HEK293 (cell line): Measurements from ENCODE around the gene TNS3.

Source experiments
- BCL11A ChIP-seq: fragments of 450-650 bp; formaldehyde crosslinking; IDR thresholded peaks from 2 replicates; pipeline ENCODE4 v1.5.1; 2016; ENCODE audit warnings: low read depth, missing biosample characterization, missing genetic modification characterization
- PRDM1 ChIP-seq: fragments of 450-650 bp; formaldehyde crosslinking; IDR thresholded peaks from 2 replicates; pipeline ENCODE4; 2016; ENCODE audit warnings: missing biosample characterization, missing genetic modification characterization
- ZNF10 ChIP-seq: fragments of 450-650 bp; formaldehyde crosslinking; IDR thresholded peaks from 2 replicates; pipeline ENCODE4 v1.5.1; 2017; ENCODE audit warnings: missing biosample characterization, missing genetic modification characterization
- ZNF354C ChIP-seq: fragments of 450-650 bp; formaldehyde crosslinking; IDR thresholded peaks from 2 replicates; pipeline ENCODE4 v1.5.1; 2016; ENCODE audit warnings: missing biosample characterization, missing genetic modification characterization, low read depth, borderline replicate concordance
- ZNF670 ChIP-seq: fragments of 450-650 bp; formaldehyde crosslinking; IDR thresholded peaks from 2 replicates; pipeline ENCODE4 v1.5.1; 2016; ENCODE audit warnings: missing biosample characterization, missing genetic modification characterization, low read depth
- ZSCAN16 ChIP-seq: fragments of 450-650 bp; formaldehyde crosslinking; IDR thresholded peaks from 2 replicates; pipeline ENCODE4 v1.5.1; 2016; ENCODE audit warnings: missing biosample characterization, missing genetic modification characterization
- TF ChIP-seq, protein P1 (sequence below): fragments of 450-650 bp; formaldehyde crosslinking; IDR thresholded peaks from 2 replicates; pipeline ENCODE4 v1.5.1; 2016; ENCODE audit warnings: missing biosample characterization, missing genetic modification characterization
- TF ChIP-seq, protein P2 (sequence below): fragments of 450-650 bp; formaldehyde crosslinking; IDR thresholded peaks from 2 replicates; pipeline ENCODE4 v1.5.1; 2016; ENCODE audit warnings: missing biosample characterization, missing genetic modification characterization
- TF ChIP-seq, protein P3 (sequence below): fragments of 450-650 bp; formaldehyde crosslinking; optimal IDR thresholded peaks from 2 replicates; pipeline ENCODE3; 2016; ENCODE audit warnings: missing biosample characterization, mild to moderate bottlenecking, missing genetic modification characterization
- TF ChIP-seq, protein P4 (sequence below): fragments of 450-650 bp; formaldehyde crosslinking; IDR thresholded peaks from 2 replicates; pipeline ENCODE4 v1.5.1; 2016; ENCODE audit warnings: missing biosample characterization, missing genetic modification characterization, low read depth
- TF ChIP-seq, protein P5 (sequence below): fragments of 450-650 bp; formaldehyde crosslinking; IDR thresholded peaks from 2 replicates; pipeline ENCODE4 v1.5.1; 2016; ENCODE audit warnings: missing biosample characterization, missing genetic modification characterization

DNA sequence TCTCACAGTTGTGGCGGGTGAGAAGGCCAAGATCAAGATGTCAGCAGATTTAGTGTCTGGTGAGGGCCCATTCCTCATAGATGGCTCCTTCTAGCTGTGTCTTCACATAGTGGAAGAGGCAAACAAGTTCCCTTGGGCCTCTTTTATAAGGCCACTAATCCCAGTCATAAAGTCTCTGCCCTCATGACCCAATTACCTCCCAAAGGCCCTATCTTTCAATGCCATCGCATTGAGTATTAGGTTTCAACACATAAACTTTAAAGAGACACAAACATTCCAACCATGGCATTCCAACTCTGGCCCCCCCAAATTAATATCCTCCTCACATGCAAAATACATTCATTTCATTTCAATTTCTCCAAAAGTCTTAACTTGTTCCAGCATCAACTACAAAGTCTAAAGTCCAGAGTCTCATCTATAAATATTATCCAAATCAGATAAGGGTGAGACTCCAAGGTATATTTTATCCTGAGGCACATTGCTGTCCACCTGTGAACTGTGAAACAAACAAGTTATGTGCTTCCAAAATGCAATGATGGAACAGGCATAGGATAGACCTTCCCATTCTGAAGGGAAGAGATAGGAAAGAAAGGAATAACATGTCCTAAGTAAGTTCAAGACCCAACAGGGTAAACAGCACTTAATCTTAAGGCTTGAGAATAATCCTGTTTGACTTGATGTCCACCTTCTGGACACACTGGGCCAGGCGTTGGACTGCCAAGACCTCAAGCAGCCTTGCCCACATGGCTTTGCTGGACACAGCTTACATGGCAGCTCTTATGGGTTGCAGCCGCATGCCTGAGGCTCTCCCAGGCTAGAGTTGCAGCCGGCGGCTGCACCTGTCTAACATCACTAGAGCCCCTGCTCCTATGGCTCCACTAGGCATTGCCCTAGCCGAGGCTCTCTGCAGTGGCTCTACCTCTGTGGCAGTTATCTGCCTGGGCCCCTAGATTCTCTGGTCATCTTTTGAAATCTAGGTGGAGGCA is 312.8 kb downstream of the TNS3 start:
- TF ChIP-seq, protein P1, sequence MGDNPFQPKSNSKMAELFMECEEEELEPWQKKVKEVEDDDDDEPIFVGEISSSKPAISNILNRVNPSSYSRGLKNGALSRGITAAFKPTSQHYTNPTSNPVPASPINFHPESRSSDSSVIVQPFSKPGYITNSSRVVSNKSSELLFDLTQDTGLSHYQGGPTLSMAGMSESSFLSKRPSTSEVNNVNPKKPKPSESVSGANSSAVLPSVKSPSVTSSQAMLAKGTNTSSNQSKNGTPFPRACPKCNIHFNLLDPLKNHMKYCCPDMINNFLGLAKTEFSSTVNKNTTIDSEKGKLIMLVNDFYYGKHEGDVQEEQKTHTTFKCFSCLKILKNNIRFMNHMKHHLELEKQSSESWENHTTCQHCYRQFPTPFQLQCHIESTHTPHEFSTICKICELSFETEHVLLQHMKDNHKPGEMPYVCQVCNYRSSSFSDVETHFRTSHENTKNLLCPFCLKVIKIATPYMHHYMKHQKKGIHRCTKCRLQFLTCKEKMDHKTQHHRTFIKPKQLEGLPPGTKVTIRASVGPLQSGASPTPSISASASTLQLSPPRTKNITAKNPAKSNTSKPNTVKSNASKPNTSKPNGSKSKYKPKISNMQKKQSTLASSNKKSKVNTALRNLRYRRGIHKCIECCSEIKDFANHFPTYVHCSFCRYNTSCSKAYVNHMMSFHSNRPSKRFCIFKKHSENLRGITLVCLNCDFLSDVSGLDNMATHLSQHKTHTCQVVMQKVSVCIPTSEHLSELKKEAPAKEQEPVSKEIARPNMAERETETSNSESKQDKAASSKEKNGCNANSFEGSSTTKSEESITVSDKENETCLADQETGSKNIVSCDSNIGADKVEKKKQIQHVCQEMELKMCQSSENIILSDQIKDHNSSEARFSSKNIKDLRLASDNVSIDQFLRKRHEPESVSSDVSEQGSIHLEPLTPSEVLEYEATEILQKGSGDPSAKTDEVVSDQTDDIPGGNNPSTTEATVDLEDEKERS (tag by site-specific recombination), result no peak
- TF ChIP-seq, protein P2, sequence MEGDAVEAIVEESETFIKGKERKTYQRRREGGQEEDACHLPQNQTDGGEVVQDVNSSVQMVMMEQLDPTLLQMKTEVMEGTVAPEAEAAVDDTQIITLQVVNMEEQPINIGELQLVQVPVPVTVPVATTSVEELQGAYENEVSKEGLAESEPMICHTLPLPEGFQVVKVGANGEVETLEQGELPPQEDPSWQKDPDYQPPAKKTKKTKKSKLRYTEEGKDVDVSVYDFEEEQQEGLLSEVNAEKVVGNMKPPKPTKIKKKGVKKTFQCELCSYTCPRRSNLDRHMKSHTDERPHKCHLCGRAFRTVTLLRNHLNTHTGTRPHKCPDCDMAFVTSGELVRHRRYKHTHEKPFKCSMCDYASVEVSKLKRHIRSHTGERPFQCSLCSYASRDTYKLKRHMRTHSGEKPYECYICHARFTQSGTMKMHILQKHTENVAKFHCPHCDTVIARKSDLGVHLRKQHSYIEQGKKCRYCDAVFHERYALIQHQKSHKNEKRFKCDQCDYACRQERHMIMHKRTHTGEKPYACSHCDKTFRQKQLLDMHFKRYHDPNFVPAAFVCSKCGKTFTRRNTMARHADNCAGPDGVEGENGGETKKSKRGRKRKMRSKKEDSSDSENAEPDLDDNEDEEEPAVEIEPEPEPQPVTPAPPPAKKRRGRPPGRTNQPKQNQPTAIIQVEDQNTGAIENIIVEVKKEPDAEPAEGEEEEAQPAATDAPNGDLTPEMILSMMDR (tag by site-specific recombination), result no peak
- TF ChIP-seq, protein P3, sequence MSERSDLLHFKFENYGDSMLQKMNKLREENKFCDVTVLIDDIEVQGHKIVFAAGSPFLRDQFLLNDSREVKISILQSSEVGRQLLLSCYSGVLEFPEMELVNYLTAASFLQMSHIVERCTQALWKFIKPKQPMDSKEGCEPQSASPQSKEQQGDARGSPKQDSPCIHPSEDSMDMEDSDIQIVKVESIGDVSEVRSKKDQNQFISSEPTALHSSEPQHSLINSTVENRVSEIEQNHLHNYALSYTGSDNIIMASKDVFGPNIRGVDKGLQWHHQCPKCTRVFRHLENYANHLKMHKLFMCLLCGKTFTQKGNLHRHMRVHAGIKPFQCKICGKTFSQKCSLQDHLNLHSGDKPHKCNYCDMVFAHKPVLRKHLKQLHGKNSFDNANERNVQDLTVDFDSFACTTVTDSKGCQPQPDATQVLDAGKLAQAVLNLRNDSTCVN (tag by site-specific recombination), result no peak
- TF ChIP-seq ZNF670 (tag by site-specific recombination) (no peak), ZSCAN16 (tag by site-specific recombination) (no peak), ZNF10 (tag by site-specific recombination) (no peak), ZNF354C (tag by site-specific recombination) (no peak), BCL11A (tag by site-specific recombination) (no peak), PRDM1 (tag by site-specific recombination) (no peak)
- TF ChIP-seq, protein P4, sequence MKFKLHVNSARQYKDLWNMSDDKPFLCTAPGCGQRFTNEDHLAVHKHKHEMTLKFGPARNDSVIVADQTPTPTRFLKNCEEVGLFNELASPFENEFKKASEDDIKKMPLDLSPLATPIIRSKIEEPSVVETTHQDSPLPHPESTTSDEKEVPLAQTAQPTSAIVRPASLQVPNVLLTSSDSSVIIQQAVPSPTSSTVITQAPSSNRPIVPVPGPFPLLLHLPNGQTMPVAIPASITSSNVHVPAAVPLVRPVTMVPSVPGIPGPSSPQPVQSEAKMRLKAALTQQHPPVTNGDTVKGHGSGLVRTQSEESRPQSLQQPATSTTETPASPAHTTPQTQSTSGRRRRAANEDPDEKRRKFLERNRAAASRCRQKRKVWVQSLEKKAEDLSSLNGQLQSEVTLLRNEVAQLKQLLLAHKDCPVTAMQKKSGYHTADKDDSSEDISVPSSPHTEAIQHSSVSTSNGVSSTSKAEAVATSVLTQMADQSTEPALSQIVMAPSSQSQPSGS, result no peak
- TF ChIP-seq, protein P5, sequence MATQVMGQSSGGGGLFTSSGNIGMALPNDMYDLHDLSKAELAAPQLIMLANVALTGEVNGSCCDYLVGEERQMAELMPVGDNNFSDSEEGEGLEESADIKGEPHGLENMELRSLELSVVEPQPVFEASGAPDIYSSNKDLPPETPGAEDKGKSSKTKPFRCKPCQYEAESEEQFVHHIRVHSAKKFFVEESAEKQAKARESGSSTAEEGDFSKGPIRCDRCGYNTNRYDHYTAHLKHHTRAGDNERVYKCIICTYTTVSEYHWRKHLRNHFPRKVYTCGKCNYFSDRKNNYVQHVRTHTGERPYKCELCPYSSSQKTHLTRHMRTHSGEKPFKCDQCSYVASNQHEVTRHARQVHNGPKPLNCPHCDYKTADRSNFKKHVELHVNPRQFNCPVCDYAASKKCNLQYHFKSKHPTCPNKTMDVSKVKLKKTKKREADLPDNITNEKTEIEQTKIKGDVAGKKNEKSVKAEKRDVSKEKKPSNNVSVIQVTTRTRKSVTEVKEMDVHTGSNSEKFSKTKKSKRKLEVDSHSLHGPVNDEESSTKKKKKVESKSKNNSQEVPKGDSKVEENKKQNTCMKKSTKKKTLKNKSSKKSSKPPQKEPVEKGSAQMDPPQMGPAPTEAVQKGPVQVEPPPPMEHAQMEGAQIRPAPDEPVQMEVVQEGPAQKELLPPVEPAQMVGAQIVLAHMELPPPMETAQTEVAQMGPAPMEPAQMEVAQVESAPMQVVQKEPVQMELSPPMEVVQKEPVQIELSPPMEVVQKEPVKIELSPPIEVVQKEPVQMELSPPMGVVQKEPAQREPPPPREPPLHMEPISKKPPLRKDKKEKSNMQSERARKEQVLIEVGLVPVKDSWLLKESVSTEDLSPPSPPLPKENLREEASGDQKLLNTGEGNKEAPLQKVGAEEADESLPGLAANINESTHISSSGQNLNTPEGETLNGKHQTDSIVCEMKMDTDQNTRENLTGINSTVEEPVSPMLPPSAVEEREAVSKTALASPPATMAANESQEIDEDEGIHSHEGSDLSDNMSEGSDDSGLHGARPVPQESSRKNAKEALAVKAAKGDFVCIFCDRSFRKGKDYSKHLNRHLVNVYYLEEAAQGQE, result no peak
